ENCODE results near the gene SNAI3.

Gene SNAI3

DNA sequence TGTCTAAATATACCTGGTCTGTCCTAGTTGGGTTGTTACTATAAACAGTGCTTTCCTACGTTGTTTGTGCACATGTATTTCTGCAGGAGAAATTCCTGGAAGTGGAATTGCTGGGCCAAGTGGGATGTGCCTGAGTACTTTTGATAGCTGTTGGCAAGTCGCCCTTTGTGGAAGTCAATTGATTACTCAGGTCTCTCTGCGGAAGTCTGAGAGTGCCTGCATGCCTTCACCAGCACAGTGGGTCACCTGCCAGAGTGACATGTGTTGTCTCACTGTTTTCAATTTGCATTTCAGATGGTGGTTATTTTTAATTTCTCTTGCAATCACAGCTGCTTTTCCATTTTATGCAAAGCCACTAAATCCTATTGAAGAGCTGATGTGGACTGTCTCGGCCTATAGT is 21.2 kb downstream of the SNAI3 start:
- DNase-seq: no peak

GRCh38 chr16:88662843-88663606 is 23.3 kb downstream of the SNAI3 start, which contains the start of gene MVD:
Gene MVD, minus strand, starts transcription at chr16:88663091. Its CDS starts 11 bp downstream, at chr16:88663080.
- peak; percentile 96 to 98 for DNase-seq

DNA sequence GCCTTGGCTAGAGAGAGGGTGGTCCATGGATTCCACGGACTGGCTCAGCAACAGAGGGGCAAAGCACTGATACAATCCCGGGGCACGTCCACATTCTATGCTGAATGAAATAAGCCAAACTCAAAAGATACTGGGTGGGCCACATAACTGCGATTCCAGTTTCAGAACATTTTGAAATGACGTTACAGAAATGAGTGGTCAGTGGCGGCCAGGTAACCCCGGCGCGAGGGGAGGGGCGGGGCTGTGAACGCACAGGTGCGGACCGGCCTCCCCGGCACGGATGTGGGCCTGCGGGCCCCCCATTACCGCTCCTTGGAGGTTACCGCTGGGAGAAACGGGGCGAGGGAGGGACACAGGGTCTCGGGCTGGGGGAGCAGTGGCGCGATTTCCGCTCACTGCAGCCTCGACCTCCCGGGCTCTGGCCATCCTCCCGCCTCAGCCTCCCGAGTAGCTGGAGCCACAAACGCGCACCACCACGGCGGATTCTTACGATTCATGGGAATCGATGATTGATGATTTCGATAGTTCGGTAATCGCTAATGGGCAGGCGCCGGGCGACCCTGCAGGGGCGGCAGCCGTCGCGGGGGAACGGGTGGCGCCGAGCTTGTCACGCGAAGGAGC is 24.0 kb downstream of the SNAI3 start:
- DNase-seq: no peak

GRCh38 chr16:88661468-88661867 is 24.8 kb downstream of the SNAI3 start:
- DNase-seq: no peak

- DNase-seq: no peak
Measured at GRCh38 chr16:88659160-88659559, 27.1 kb downstream of the SNAI3 start.

DNA sequence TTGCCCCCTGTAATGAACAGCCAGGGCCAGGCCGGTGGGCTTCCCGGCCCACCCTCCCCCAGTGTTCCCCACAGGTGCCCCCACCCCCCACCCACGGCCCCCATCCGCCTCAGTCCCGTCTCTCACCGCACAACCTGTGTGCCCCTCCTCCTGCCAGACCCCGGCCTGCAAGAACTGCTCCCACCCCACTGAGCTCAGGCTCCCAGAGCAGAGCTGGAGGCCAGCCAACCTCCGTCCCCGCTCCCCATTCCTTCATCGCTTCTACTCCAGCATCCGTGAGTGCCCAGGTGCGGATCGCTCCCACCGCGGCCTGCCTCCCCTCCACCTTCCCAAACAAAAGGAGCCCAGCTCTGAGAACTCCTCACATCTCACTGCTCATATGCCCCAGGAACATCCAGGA is 27.6 kb downstream of the SNAI3 start:
- no peak for DNase-seq

- DNase-seq: no peak
Measured at GRCh38 chr16:88657371-88657770, 28.9 kb downstream of the SNAI3 start.

- no peak for DNase-seq
Measured at GRCh38 chr16:88656291-88656980, 29.9 kb downstream of the SNAI3 start.

DNA sequence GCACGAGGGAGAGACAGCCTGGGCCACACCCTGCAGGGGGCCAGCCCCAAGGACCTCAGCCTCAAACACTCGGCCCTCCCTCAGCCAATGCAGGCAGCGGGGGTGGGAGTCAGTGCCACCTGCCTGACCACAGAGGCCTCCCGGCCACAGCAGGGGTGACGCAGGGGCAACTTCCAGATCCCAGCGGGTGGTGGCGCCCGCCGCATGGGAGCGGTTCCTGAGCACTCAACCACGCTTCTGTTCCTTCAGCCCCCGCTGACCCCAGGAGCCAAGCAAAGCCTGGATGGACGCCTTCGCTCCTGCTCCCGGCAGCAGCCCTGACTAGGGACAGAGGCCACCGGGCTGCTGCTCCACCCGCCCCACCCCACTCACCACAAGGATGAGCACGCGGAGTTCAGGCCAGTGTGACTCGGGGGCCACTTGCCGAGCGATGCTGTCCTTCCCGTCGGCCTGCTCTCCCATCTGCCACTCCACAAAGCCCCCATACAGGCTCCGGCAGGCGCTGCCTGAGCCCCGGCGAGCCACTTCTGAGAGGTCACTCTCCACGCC is 30.5 kb downstream of the SNAI3 start:
- DNase-seq: no peak

GRCh38 chr16:88655053-88655732 is 31.1 kb downstream of the SNAI3 start:
- DNase-seq: no peak

DNA sequence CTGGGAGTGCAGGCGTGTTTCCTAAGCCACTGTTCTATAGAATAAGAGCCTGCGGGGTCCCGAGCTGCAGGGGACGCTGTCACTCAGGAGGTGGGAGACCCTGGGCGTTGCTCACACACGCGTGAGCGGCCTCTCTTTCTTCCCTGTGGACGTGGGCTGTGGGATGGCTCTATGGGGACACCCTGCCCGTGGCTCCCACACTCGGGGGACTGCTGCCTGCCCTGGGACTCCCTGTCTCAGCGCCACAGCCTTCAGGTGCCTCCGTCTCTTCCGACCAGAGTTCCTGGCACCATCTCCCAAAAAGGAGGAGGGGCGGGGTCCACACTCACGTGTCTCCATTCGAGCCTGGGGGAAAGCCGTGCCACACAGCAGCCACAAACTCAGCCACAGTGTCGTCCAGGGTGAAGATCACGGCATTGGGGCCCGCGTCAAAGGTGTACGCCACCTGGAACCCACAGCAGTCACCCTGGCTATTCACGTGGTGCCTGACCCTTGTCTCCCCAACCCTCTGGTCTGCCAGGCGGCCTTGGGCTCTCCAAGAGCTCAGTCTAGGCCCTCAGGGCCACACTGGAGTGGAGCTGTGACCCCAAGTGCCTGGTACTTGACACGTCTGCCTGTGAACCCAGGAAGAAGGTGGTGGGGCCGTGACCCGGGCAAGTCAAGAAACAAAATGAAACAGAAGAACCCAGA is 31.8 kb downstream of the SNAI3 start:
- DNase-seq: no peak

DNA sequence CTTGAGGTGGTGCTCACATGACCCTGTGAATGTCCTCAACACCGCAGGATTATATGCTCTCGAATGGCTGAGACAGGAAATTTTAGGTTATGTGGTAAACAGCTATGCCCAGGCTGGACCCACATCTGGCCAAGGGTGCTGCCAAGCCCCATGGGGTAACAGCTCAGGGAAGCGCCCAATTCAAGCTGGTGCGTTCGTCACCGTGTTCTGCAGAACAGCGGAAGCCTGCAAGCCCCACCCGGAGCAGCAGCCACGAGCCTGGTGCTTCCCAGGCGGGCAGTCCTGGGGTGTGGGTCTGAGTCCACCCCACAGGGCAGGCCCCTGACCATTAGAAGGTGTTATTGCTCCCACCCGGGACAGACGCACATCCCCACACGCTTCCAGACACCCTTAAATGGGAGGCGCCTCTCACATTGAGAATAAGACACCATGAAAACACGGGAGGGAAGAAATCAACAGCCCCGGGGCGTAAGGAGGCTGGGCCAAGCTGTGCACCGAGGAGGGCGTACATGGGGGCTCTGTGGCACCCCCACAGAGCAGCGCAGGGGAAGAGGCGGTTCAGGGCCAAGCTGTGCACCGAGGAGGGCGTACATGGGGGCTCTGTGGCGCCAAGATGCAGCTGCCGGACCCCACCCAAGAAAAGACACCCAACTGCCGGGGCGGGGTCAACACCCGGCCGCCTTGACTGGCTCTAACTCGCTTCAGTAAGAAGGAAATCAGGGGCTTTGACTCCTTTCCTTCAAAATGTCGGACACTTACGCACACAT is 32.5 kb downstream of the SNAI3 start:
- no peak for DNase-seq

GRCh38 chr16:88653101-88653500 is 33.2 kb downstream of the SNAI3 start:
- DNase-seq: no peak

DNA sequence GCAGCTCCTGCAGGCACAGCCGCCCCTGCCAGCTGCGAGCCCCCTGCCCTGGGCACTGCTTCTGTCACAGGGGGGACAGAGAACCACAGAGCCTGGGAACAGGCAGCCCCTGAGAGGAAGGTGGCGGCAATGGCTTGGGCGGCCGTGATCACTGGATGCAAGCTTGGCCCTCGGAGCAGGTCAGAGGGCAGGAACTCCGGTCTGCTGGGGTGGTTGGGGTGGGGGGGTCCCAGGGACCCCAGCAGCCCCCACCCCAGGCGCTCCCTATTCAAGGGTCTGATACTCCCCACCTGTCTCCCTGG is 33.6 kb downstream of the SNAI3 start:
- DNase-seq: no peak

DNA sequence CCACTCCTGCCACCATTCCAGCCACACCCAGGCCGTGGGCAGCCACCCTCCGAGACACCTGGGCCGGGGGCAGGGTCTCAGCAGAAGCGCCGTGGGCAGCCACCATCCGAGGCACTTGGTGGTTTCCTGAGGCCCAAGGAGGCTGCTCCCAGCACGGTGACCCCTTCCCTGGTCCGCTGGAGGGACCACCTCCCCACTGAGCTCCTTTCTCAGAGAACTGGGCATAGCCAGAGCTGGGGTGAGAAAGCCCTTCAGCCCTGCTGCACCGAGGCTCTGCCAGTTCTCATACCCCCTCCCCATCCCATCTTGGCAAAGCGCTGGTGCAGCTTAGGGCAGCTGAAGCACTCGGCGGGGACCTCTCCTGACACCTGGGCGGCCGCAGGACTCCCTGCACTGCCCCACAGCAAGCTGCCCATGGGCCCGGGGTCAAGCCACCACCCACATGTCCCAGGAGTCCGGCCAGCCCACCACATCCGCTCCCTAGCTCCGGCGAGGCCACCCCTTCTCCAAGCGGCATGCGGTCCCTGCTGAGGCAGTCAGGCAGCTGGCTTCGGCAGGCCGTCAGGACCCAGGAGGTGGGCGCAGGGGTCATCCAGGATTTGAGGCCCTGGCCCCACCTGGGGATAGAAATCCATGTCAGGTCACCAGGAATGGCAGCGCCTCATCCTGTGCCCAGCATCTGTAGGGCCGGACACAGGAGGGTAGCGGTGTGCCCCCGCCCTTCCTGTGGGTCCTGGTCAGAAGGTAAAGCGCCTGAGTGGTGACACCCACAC is 34.1 kb downstream of the SNAI3 start:
- no peak for DNase-seq

DNA sequence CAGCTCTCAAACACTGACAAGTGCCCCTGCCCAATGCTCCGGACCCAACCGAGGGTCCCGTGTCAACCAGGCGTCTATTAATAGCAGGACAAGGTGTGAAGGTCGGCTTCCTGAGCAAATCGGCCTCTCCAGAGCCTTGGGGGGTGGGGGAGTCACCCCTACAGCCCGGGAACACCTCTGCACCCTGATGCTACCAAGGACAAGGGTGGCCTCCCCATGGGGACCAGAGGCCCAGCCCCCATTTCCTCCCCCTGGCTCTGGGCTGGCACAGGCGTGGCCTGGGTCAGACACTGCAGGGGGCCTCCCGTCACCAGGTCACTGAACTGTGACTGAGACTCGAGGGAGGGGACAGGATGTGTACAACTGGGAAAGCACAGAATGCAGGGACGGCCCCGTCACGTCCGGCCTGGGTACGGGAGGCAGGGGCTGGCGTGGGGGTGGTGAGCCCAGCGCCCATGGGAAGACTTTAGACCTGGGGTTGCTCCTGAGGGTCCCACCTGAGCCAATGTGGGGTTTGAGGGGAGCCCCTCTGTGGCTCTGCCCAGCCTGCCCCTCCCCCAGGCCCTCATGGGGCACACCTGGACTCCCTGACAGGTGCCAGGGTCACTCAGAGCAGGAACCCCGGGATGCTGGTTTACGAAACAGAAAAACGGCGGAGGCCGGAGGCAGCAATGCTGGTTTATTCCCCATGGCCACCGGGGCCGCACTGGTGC is 34.9 kb downstream of the SNAI3 start:
- peak; percentile 92 to 94 for DNase-seq

DNA sequence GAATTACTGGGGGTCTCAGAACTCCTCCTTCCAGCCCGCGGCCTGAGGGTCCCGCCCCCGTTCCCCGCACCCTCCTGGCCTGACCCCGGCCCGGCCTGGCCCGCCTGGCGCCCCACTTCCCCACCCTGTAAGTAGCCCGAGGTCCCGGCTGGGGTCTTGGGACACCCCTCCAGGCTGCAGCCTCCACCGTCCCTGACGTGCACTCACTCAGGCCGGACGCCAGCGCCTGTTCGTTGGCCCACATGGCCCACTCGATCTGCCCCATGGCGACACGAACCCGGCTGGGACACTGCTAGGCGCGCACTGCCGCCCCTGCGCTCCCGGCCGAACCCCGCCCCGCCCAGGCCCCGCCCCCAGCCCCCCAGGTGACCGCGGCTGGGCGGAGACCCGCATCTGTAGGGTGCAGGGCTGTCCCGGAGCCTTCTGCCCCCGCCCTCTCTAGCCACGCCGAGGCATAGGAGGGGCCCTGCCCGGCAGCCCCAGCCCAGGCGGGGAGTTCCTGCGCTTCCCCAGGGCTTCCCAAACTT is 35.5 kb downstream of the SNAI3 start, which contains the start of gene CYBA:
TSS of gene CYBA (minus strand) at position 305 of the 527 bp plus-strand sequence. CDS start at position 265, 40 bp downstream.
- peak; percentile 90 to 92 for DNase-seq

DNA sequence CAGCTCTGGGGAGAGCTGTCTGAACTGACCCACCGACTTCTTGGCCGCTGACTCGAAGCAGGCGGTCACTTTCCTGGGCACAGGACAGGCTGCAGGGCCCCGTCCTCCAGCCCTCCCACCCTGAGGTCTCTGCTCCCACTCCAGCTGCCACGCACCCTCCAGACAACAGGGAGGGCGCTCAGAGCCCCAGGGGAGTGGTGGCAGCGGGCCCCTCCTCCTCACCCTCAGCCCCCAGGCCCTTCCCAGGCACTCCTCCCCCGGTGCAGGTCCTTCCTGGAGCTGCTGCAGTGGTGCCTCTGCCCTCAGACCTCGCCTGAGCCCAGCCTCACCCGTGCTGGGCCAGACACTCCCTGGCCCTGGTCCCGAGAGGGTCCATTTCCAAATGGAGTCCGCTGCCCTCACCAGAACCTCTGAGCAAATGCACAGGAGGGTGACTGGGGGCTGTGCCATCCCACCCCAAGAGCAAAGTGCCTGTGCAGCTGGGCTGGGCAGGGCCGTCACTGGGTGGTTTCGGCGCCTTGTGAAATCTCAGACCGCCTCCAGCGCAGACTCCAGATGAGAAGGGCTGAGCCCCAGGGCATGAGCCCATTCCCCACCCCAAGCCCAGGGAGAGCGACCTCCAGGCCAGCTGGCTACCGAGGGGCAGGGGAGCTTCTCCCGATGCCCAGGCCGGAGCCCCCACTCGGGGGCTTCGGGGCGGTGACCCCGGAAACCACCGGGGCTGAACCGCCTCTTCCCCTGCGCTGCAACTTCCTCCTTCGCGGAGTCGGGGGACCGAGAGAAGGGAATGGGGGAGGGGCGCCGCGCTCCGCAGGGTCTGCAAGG is 36.2 kb downstream of the SNAI3 start:
- DNase-seq: peak; percentile 57 to 60

Measured in inflammatory macrophage treated with lipopolysaccharide for 1 hour (primary cell).